KG1 (cell line): ENCODE data around the gene CDH13.

Experiments
- DNase-seq: peaks from one replicate; lab custom pipeline; 2025; lab: John Stamatoyannopoulos, UW

Gene CDH13

GRCh38 chr16:83681381-83681956 is 1054.7 kb downstream of the CDH13 start:
- no peak for DNase-seq

- no peak for DNase-seq
Measured at GRCh38 chr16:83682116-83682867, 1055.5 kb downstream of the CDH13 start.

GRCh38 chr16:83682868-83683235 is 1056.1 kb downstream of the CDH13 start:
- no peak for DNase-seq

- no peak for DNase-seq
Measured at GRCh38 chr16:83685615-83686165, 1058.9 kb downstream of the CDH13 start.

- DNase-seq = no peak
Measured at GRCh38 chr16:83686726-83687125, 1060.0 kb downstream of the CDH13 start.

- DNase-seq = no peak
Measured at GRCh38 chr16:83689385-83689831, 1062.6 kb downstream of the CDH13 start.

- DNase-seq = no peak
Measured at GRCh38 chr16:83692224-83692623, 1065.5 kb downstream of the CDH13 start.

GRCh38 chr16:83698964-83699363 is 1072.2 kb downstream of the CDH13 start:
- DNase-seq = no peak

- DNase-seq = no peak
Measured at GRCh38 chr16:83699817-83700216, 1073.0 kb downstream of the CDH13 start.

GRCh38 chr16:83700918-83701317 is 1074.1 kb downstream of the CDH13 start:
- no peak for DNase-seq

- peak; percentile 52 for DNase-seq
Measured at GRCh38 chr16:83701494-83701893, 1074.7 kb downstream of the CDH13 start.

GRCh38 chr16:83704656-83705055 is 1077.9 kb downstream of the CDH13 start:
- DNase-seq = no peak

GRCh38 chr16:83705856-83706255 is 1079.1 kb downstream of the CDH13 start:
- DNase-seq = no peak

GRCh38 chr16:83706394-83706793 is 1079.6 kb downstream of the CDH13 start:
- no peak for DNase-seq

- DNase-seq = no peak
Measured at GRCh38 chr16:83711069-83711468, 1084.3 kb downstream of the CDH13 start.

GRCh38 chr16:83713597-83713996 is 1086.8 kb downstream of the CDH13 start:
- DNase-seq = no peak

GRCh38 chr16:83714286-83714685 is 1087.5 kb downstream of the CDH13 start:
- no peak for DNase-seq

- DNase-seq = no peak
Measured at GRCh38 chr16:83715217-83715920, 1088.6 kb downstream of the CDH13 start.

GRCh38 chr16:83717308-83717707 is 1090.5 kb downstream of the CDH13 start:
- DNase-seq = no peak

GRCh38 chr16:83717814-83718213 is 1091.0 kb downstream of the CDH13 start:
- DNase-seq = no peak

- no peak for DNase-seq
Measured at GRCh38 chr16:83720213-83720612, 1093.4 kb downstream of the CDH13 start.

- no peak for DNase-seq
Measured at GRCh38 chr16:83720981-83721380, 1094.2 kb downstream of the CDH13 start.

GRCh38 chr16:83721676-83722075 is 1094.9 kb downstream of the CDH13 start:
- no peak for DNase-seq
